Chondrocyte (in vitro differentiated cells): ENCODE results near the gene NMU. TPM values are rescaled to one million over a fixed set of nuclear protein-coding genes. Genes with fewer than 3 reads are reported as not detected.
"Not testable (repeated sequence)": the region's sequence is repeated elsewhere in the genome, so short reads cannot be mapped to it uniquely, and the experiment has no call there.

ENCODE experiments used
- DNase-seq: peaks from one replicate; pipeline ENCODE4 v3.0.0; 2021; ENCODE audit warnings: mixed read lengths, low spot score
- H3K27ac Mint-ChIP-seq: one replicate; pipeline ENCODE4 v1.8.0; 2021; ENCODE audit warnings: mild to moderate bottlenecking, moderate library complexity, mixed read lengths; ENCODE audit not compliant: unreplicated experiment
- H3K27me3 Mint-ChIP-seq: 2 replicates; pipeline ENCODE4 v1.8.0; 2021; ENCODE audit warnings: low read depth, mixed read lengths
- H3K36me3 Mint-ChIP-seq: 2 replicates; pipeline ENCODE4 v1.8.0; 2021; ENCODE audit warnings: low read depth, mixed read lengths
- H3K4me1 Mint-ChIP-seq: 2 replicates; pipeline ENCODE4 v1.8.0; 2021; ENCODE audit warnings: low read depth, mild to moderate bottlenecking, mixed read lengths
- H3K4me3 Mint-ChIP-seq: one replicate; pipeline ENCODE4 v1.8.0; 2021; ENCODE audit warnings: mild to moderate bottlenecking, moderate library complexity, mixed read lengths; ENCODE audit not compliant: unreplicated experiment
- H3K9me3 Mint-ChIP-seq: 2 replicates; pipeline ENCODE4 v1.8.0; 2021; ENCODE audit warnings: low read depth, mixed read lengths
- CTCF ChIP-seq: fragments of 200-600 bp; sonication (generic); IDR thresholded peaks from 2 replicates; pipeline ENCODE4 v1.5.0; 2021; ENCODE audit warnings: antibody characterized with exemption, mild to moderate bottlenecking, moderate library complexity
- total RNA-seq: library from RNA; stranded (reverse); gene quantifications from 3 replicates; pipeline ENCODE4 v1.2.1, GENCODE V29; 2021

The NMU gene
- total RNA-seq, 1 donor from 2014 or later = 0.80 TPM

- no peak for TF ChIP-seq CTCF
- H3K36me3 Mint-ChIP-seq = peaks cover 6% of the 10 kb centered on the region
- DNase-seq = no peak
- H3K4me1 Mint-ChIP-seq = peaks cover 25% of the 10 kb centered on the region
- peaks cover 42% of the 10 kb centered on the region for H3K27me3 Mint-ChIP-seq
- H3K9me3 Mint-ChIP-seq = peaks cover 16% of the 10 kb centered on the region
- no peak overlapping the region for H3K4me3 Mint-ChIP-seq
- no peak overlapping the region for H3K27ac Mint-ChIP-seq
These were observed 2.2 kb downstream of the NMU start for GRCh38 chr4:55633903-55634302.

- Mint-ChIP-seq H3K36me3 (no peaks in the 10 kb centered on the region), H3K4me3 (no peak overlapping the region), H3K4me1 (no peaks in the 10 kb centered on the region), H3K27me3 (peaks cover 5% of the 10 kb centered on the region), H3K9me3 (peaks cover 5% of the 10 kb centered on the region), H3K27ac (no peak overlapping the region)
- no peak for DNase-seq
- TF ChIP-seq CTCF = no peak
These were observed 10.3 kb downstream of the NMU start for GRCh38 chr4:55625835-55626234.

GRCh38 chr4:55624063-55624462, 12.0 kb downstream of the NMU start:
- not testable (repeated sequence) for H3K27ac Mint-ChIP-seq, H3K4me3 Mint-ChIP-seq

GRCh38 chr4:55618546-55619143, 17.5 kb downstream of the NMU start:
- H3K36me3 Mint-ChIP-seq = no peaks in the 10 kb centered on the region
- TF ChIP-seq CTCF = no peak
- H3K4me1 Mint-ChIP-seq = no peaks in the 10 kb centered on the region
- no peak overlapping the region for H3K27ac Mint-ChIP-seq
- DNase-seq = no peak
- H3K9me3 Mint-ChIP-seq = no peaks in the 10 kb centered on the region
- H3K4me3 Mint-ChIP-seq = peak overlapping the region; percentile 58
- peaks cover 4% of the 10 kb centered on the region for H3K27me3 Mint-ChIP-seq

More at GRCh38 chr4:55624063-55624462, 12.0 kb downstream of the NMU start:
- H3K4me1 Mint-ChIP-seq, H3K27me3 Mint-ChIP-seq, H3K36me3 Mint-ChIP-seq, DNase-seq, H3K9me3 Mint-ChIP-seq: not testable (repeated sequence)

- H3K27ac Mint-ChIP-seq = no peak overlapping the region
These were observed 18.4 kb downstream of the NMU start for GRCh38 chr4:55617587-55618197.

More at GRCh38 chr4:55617587-55618197, 18.4 kb downstream of the NMU start:
- no peaks in the 10 kb centered on the region for H3K4me1 Mint-ChIP-seq
- no peak overlapping the region for H3K4me3 Mint-ChIP-seq
- H3K9me3 Mint-ChIP-seq = no peaks in the 10 kb centered on the region
- no peak for DNase-seq
- TF ChIP-seq CTCF = no peak
- H3K27me3 Mint-ChIP-seq = peaks cover 4% of the 10 kb centered on the region
- no peaks in the 10 kb centered on the region for H3K36me3 Mint-ChIP-seq
